ENCODE results near the gene ST6GALNAC4.

Gene ST6GALNAC4

DNA sequence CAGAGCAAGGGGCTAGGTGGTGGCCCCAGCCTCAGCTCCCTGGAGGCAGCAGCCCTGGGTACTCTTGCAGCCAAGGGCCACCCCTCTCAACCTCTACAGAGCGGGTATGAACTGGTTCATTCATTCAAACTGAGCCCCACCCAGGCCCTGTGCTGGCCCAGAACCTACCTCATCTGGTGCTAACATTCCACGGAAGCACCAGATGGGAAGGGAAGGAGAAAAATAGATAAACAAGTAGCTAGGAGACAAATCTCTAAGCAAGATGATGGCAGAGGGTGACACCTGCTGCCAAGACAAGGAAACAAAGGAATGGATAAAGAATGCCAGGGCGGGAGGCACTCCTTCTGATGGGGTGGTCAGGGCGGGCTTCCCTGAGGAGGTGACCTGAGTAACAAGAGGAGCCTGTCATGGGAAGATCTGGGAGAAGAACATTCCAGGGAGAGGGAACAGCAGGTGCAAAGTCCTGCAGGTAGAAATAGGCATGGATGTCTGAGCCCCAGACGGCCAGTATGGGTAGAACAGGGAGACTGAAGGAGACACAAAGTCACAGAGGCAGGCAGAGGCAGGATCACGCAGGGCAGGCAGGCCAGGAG, 6.1 kb downstream of the ST6GALNAC4 start:
- peak in 1 of 2 donors; percentile 37 for DNase-seq

DNA sequence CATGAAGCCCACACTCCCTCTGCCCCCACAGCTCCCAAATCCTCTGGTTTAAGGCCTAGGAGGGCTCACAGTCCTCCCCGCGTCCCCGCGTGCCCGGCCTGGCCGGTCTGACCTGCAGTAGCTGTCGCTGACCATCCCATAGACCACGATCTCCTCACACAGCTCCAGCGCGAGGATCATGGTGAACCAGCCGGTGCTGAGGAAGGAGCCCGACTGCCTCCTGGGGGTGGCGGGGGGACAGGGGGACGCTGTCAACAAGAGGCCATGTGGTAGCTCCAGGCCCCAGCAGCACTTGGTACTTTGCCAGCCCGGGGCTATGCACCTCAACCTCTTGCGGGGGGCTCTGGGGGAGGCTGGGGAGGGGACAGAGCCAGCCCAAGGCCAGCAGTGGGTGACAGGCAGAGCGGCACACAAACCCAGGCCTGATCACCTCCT, 7.0 kb downstream of the ST6GALNAC4 start:
- no peak for DNase-seq

DNA sequence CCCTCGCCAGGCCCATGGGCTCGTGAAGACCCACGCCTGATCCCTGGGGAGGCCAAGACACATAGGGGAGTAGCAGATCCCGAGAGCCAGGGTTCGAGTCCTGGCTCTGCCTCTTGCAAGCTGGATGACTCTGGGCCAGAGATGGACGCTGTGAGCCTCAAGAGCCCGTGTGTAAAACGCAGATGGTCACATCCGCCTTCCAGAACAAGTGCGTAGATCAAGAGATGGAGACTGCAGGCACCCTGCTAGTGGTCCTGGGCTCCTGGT, 8.2 kb downstream of the ST6GALNAC4 start:
- DNase-seq, result no peak

DNA sequence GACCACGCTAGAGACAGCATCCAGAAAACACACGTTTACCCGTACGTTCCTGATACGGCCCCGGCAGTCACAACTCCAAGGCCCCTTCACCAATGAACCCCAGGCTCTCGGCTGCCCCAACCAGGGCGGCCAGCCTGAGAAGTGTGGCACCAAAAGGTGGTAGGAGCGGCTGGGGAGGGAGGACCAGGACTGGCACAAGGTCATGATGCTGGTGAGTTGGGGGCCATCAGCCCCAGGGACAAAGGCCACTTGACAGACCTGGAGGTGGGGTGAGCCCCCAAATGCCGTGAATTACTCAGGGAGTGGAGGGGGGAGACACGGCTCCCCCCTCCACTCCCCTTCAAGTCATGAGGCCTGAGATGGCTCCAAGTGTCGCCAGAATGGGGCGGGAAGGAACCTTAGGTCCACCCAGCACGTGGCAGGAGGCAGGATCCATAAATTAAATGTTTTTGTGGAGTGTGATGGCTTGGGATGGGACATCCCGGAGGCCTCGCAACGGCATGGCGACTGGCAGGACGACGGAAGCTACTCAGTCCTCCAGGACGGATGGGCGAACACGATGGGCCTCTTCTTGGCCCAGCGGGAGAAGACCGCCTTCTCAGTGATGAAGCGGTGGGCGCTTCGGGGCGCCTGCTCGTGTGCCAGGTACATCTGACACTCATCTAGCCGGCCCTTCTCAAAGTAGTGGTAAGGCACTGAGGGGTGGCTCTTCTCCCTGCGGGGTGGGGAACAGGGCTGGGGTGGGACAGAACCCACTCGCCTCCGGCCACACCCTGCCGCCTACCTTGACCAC, 8.8 kb downstream of the ST6GALNAC4 start:
- DNase-seq, result no peak

DNA sequence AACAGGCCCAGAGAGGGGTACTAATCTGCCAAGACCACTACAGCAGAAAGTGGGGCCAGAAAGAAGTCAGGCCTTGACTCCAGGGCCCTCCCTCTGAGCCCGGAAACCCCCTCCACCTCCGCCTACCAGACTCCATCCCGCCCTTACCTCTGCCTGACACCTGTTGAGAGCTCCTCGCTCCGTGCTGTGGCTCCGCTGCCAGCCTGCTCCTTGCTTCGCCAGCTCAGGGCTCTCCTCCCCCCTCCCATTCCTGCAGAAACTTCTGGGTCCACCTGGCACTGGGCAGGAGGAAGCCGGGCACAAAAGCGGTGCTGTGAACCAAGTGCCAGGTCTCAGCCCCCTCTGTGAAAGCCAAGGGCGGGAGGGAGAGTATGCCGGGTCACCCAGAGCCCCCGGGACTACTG, 11.1 kb downstream of the ST6GALNAC4 start:
- DNase-seq, result peak; percentile 80 to 86

DNA sequence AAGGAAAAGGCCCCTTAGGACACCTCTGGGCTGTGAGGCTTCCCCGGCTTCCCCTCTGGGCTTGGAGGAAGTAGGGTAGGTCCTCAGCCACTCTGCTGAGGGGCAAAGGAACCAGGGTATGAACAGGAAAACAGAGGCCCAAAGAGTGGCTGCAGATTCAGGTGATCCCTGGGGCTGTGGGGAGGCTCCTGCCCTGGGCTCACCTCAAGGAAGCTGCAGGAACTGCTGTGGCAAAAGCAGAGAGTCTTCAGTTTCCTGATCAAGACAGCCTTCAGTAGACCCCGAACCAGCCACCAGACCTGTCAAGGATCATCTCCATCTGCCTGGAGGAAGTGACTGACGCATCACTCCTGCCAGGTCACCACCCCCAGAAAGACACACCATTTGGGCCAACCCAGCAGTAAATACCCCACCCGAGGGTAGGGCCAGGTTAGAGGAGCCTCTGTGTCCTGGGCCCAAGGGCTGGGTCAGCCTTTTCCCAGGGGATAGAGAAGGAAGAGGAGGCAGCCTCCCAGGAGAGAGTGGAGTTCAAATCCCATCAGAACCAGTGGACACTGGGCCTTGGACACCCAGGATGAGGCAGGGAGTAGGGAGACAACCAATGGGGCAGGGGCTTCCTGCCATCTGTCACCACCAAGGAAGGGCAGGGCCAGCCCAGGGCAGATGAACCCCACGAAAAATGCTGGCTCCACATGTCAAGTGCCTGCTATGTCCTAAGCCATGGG, 11.7 kb downstream of the ST6GALNAC4 start:
- DNase-seq, result peak; percentile 75 to 82

DNA sequence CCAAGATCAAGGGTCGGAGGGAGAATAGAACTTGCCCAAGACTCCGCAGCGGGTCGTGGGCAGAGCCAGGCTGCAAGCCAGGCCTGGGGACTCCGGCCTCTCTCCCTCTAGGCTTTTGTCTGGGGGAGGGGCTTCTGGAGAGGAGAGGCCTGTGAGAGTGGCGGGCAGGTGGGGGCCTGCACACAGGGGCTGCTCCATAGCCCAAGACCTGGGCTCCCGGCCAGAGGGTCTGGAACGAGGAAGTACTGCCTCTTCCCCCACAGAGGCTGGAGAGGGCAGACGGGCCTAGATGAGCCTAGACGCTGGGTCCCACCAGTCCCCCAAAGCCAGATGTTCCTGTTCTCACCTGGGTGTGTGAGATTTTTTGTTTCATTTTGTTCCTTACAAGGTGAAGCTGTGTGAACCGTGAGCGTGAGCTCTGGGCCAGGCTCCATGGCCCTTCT, 12.3 kb downstream of the ST6GALNAC4 start:
- peak in 1 of 2 donors; percentile 34 for DNase-seq

DNA sequence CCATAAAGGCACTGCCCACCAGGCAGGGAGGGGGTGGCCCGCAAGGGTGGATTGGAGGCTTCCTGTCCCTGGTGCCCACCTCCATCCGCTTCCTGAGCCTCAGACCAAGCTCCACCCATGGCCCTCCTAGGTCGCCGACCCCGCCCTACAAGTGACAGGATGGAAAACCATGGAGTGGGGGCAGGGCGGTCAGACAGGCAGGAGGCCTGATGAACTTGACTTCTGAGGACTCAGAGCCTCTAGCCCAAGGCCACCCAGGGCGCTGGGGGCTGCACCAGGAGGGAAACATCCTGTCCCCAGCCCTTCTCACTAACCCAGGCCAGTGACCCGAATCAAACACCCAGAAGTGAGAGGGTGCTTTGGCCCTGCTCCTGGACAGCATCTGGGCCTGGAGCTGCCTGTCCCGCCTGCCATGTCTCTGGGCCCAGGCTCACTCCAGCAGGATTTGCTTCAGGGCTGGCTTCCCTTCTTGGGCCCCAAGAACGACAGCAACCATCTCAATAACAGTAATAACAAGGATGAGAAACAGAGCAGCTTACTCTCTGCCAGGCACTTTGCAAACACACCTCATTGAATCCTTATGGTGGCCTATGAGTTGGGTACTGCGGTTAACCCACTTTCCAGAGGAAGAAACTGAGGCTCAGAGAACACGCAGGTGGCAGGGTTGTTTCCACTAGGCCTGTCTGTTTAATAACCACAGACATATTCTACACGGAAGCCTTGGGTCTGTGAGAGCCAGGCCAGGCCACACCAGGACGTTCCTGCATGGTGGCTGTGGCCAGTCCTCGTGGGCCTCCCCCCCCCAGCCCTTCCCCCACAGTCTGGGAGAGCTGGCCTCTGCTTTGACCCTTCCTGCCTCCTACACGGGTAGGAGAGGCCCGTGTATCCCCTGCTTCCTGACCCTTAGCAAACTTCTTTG, 13.0 kb downstream of the ST6GALNAC4 start:
- peak; percentile 73 to 74 for DNase-seq

DNA sequence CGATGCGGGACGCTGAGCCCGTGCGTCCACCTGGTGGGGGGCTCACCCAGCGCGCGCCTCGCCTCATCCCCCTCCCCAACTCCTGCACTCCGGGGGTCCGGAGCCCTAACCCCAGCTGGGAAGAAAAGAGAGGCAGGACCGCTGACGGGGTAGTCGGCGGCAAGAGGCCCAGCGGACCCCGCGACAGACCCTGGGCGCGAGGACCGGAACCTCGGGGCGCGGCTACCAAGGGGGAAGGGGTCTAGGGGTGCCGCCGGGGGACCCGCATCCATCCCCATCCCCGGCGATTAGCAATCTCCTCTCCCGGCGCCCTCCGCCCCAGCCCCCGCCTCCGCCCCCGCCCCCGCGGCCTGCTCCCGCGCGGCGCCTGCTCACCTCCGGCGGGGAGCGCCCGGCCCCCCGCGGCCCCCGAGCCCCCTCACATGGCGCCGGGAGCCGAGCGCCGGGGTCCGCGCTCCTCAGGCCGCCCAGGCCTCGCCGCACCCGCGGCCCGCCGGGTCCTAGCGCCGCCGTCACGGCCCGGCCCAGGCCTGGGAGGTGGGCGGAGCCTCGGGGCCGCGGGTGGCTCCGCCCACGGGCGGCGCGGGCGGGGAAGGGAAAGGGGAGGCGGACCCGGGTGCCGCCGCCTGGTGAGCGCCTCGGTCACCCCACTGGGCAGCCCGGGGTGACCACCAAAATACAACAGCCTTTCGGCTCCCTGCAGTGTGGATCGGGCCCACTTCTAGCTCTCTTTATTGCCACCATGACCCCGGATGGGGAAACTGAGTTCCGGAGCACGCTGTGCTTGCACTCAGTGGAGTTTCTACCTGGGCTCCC, 17.5 kb downstream of the ST6GALNAC4 start, which contains the start of gene ST6GALNAC6:
TSS of gene ST6GALNAC6 (minus strand) at position 476 of the 816 bp plus-strand sequence. CDS start 1,622 bp downstream, outside the sequence.
- peak; percentile 75 to 76 for DNase-seq

DNA sequence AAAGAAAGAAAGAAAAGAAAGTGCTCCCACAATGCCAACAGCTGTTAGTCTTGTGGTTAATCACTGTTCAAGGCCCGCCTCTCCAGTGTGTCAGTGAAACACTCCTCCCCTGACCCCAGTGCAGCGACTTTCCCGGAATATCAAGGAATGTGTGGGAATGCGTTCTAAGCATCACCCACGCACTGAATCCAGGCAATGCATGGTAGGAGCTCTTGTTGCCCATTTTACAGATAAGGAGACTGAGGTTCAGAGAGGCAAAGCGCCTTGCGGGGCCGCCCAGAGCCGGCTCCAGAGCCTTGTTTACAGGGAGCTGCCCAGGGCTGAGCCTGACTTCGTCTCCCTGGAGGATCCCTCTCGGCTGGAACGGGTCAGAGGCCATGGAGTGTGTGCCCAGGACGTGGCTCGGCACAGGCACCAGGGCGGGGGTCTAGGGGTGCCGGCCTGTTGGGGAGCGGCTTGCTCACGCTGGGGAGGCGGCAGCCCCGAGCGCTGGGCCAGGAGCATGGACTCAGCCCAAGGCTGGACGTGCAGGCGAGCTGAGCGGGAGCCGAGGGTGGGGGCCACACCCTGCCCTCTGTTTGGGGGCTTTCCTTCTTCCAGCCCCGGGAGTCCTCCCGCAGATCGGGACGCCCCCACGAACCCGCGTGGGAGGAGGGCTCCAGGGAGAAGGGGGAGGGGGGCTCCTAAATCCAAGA, 18.3 kb downstream of the ST6GALNAC4 start:
- DNase-seq, result no peak

DNA sequence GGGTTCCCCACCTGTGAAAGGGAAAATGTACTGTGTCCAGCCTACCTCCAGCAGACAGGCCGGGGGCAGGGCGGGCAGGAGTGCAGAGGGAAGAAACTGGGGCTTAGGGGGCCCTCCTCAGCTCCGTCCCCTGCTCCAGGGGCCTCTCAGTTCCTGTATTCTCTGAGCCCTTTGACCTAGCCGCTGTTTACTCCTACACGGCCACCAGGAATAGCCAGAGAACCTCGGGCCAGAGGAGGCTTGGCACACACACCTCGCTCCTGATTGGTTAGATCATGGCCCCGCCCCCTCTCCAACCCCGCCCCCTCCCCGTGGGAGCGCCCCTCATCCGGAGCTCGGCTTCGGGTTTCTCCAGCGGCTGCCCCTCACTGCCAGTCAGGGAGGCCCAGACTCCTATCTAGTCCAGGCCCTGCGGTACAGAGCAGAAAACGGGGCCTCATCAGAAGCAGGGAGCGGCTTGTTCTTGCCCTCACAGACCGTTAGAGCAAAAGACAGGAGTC, 19.6 kb downstream of the ST6GALNAC4 start:
- DNase-seq, result peak; percentile 30 to 36

DNA sequence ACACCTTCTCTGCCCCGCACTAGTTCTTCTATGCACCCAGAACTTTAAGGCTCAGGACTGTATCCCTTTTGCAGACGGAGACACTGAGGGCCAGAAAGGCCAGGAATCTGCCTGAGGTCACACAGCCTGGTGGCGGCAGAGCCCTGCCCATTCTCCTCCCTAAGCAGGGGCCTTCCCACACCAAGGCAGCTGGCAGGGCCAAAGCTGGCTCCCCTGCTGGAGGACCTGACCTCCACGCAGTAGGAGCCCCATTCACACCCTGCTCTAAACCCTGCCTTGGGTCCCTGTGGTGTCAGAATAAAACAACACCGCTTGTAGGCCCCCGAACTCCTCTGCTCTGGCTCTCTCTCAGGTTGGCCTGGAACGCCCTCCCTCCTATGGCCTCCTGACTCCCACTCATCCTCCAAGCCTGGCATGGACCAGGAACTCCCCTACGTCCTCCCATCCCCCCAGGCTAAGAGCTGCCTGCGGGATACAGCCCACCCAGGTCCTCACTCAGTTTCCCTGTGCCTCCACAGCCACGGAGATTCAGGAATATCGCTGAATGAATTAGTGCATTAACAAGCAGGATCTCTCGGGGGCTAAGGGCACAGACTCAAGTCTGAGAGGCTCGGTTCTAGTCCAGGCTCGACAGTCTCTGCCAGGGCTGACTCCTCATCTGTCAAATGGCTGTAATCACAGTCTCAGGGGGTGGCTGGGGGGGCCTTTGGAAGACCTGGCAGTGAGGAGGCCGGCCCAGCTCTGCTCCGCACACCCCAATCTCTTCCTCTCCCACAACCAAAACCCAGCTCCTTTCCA, 20.2 kb downstream of the ST6GALNAC4 start:
- no peak for DNase-seq

DNA sequence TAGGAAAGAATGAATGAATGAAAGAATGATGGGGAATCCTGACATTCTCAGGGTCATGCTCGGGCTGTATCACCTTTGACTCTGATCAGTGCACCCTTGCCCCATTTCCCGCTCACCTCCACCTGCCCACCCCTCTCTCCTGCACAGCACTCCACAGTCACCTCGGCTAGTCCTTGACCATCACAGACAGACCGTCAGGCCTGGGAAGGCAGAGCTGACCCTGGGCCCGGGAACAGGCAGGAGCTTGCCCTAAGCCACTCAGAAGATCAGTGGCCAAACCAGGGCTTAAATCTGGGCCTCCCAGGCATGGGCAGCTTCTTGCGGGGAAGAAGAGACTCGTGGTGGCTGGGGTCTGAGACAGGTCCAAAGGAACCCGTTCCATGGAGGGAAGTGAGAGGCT, 21.0 kb downstream of the ST6GALNAC4 start:
- DNase-seq, result no peak

DNA sequence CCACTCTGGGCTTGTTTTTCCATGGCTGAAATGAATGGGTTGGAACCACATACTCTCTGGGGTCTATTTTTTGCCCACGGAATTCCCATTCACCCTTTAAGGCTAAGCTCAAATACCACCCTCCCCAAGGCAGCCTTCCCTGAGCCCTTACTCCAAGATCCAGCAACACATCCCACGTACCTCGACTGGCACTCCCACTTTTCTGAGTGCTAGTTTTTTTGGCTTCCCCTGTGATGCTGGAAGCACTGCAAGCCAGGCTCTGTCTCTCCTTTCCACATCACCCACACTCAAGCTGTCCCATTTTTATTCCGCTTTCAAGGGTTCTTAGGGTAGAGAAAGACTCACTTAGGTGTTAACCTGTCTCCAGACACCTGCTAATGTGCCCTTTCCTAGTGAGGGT, 23.4 kb downstream of the ST6GALNAC4 start:
- no peak for DNase-seq

DNA sequence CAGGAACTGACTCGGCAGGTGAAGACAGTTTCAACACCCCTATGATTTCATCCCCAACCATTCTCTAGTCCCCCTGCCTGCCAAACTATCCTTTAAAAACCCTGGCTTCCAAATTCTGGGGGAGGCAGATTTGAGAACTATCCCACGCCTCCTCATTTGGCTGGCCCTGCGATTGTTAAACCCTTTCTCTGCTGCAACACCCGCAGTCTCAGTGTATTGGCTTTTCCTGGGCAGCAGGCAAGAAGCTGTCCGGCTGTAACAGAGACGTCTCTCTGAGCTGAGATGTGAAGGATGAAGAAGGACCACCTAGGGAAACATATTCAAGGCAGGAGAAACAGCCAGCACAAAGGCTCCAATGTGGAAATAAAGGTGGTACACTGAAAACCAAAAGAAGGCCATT, 24.0 kb downstream of the ST6GALNAC4 start:
- no peak for DNase-seq

DNA sequence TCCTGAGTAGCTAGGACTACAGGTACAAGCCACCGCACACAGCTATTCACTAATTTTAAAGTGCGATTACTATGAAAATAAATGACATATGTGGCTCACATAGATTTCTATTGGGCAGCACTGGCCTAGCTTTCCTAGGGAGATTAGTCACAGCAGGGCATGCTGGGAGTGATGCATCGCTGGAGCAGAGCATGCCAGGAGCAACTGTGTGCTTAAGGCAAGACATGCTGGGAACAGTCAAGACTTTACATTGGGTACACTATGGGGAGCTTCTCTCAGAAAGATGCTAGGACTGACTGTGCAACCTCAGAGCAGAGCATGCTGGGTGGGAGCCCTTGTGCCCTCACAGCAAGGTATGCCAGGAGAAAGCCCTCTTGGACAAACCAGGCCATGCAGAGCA, 26.8 kb downstream of the ST6GALNAC4 start:
- DNase-seq, result no peak

DNA sequence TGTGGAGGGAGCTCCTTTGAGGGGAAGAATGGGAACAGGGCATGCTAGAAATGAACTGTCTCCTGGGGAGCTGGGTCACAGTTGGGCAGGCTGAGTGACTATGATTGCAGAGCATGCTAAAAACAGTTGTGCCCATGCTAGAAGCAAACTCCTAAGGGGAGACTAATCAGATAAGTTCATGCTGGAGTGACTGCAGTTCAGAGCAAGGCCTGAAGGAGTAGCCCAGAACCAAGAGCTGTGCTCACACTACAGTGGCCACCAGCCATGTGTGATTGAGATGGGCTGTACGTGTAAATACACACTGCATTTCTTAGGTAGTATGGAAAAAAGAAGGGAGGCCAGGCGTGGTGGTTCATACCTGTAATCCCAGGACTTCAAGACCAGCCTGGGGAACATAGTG, 29.0 kb downstream of the ST6GALNAC4 start:
- DNase-seq, result no peak

DNA sequence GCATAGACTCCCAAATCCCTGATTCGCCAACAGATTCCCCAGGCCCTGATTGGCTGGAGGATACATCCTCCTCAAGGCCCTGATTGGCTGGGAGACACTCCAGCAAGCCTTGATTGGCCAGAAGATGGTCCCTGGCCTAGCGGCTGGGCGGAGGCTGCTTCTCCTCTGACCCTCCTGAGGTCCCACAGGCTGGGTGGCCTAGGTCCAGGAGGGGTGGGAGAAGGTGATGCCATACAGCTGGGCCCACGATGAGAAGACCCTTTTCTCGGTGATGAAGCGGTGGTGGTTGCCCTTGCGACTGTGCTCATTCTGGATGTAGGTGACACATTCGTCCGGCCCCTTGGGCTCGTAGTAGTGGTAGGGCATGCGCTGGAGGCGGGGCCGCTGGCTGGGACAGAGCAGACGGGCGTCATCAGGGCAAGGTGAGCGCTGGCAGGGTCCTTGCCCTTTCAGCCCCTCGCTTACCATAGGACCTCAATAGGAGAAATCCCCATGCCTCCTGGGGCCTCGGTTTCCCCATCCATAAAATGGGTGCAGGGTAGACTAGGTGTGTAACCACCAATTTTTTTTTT, 30.4 kb downstream of the ST6GALNAC4 start:
- DNase-seq, result no peak

DNA sequence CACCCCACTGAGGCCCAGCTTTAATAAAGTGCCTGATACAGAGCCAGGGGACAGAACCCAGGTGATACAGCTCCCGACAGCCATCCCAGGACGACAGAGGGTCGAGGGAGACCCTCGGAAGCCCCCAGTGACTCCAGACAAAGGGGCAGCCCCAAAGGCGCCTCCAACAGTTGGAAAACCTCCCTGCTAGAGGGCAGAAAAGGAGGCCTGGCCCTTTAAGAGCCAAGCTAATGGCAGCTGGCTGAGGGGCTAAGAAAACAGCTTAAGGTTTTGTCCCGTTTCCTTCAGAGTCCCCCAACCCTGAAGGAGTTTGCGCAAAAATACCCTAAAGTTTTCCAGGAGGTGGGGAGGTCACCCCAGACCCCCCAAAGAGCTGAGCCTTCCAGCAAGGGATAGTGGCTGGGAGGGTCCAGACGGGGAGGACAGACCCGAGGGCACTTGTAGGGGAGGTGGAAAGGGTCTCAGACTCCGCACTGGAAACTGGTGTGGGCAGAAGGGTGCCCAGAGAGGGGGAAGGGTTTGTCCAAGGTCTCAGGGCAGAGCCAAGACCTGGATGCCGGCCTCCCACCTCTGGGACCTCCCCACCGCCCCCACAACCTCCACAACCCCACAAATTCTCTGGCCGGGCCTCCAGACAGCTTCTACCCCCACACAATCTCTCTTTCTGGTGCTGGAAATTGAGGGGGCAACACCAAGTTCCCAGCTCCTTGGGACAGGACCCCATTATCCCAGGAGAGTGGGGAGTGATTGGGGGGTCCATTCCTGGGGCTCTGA, 31.1 kb downstream of the ST6GALNAC4 start:
- no peak for DNase-seq

Data from CD4-positive, alpha-beta T cell treated with Interleukin-1 beta for 1 hour (primary cell).